HG02970 (cell line): ENCODE measurements around the gene APOA4.

ENCODE experiments used
- ATAC-seq: cut with Tn5 transposase; IDR thresholded peaks from one replicate; pipeline ENCODE4 v1.9.1; 2021; ENCODE audit warnings: mild to moderate bottlenecking, moderate library complexity, moderate number of reproducible peaks; ENCODE audit not compliant: unreplicated experiment, low FRiP score

APOA4 gene

GRCh38 chr11:116831790-116832349 is 8.8 kb upstream of the APOA4 start:
- ATAC-seq = no peak

DNA sequence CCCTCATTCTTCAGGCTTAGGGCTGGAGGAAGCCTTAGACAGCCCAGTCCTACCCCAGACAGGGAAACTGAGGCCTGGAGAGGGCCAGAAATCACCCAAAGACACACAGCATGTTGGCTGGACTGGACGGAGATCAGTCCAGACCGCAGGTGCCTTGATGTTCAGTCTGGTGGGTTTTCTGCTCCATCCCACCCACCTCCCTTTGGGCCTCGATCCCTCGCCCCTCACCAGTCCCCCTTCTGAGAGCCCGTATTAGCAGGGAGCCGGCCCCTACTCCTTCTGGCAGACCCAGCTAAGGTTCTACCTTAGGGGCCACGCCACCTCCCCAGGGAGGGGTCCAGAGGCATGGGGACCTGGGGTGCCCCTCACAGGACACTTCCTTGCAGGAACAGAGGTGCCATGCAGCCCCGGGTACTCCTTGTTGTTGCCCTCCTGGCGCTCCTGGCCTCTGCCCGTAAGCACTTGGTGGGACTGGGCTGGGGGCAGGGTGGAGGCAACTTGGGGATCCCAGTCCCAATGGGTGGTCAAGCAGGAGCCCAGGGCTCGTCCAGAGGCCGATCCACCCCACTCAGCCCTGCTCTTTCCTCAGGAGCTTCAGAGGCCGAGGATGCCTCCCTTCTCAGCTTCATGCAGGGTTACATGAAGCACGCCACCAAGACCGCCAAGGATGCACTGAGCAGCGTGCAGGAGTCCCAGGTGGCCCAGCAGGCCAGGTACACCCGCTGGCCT is 7.2 kb upstream of the APOA4 start:
- ATAC-seq = no peak

GRCh38 chr11:116829525-116830183 is 6.5 kb upstream of the APOA4 start, which contains the start of gene APOC3:
Gene APOC3 (plus strand): TSS chr11:116829907. CDS start chr11:116830583, 676 bp downstream.
- ATAC-seq = no peak

DNA sequence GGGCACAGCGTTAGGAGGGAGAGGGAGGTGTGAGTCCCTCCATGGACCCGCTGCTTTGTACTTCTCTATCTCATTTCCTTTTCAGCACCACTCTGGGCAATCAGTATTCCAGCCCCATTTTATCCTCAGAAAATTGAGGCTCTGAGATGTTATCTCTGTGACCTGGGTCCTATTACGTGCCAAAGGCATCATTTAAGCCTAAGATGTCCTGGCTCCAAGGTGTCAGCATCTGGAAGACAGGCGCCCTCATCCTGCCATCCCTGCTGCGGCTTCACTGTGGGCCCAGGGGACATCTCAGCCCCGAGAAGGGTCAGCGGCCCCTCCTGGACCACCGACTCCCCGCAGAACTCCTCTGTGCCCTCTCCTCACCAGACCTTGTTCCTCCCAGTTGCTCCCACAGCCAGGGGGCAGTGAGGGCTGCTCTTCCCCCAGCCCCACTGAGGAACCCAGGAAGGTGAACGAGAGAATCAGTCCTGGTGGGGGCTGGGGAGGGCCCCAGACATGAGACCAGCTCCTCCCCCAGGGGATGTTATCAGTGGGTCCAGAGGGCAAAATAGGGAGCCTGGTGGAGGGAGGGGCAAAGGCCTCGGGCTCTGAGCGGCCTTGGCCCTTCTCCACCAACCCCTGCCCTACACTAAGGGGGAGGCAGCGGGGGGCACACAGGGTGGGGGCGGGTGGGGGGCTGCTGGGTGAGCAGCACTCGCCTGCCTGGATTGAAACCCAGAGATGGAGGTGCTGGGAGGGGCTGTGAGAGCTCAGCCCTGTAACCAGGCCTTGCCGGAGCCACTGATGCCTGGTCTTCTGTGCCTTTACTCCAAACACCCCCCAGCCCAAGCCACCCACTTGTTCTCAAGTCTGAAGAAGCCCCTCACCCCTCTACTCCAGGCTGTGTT is 5.8 kb upstream of the APOA4 start:
- ATAC-seq = no peak

DNA sequence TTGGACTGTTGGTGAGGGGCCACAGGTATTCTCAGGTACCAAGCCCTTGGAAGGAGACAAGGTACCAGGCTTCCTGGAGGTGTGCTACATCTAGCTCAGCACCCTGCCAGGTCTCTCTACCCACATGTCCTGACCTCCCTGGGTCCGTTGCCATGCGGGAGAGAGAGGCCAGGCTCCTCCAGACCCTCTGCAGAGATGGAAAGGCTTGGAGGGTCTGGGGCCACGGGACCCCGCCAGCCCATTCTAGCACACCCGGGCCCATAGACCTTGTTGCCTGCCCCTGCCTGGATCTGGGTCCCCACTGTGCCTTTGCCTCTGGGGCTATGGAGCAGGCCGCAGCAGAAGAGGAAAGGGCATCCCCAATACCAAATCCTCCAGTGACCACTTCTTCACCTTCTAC is 4.4 kb upstream of the APOA4 start:
- no peak for ATAC-seq

DNA sequence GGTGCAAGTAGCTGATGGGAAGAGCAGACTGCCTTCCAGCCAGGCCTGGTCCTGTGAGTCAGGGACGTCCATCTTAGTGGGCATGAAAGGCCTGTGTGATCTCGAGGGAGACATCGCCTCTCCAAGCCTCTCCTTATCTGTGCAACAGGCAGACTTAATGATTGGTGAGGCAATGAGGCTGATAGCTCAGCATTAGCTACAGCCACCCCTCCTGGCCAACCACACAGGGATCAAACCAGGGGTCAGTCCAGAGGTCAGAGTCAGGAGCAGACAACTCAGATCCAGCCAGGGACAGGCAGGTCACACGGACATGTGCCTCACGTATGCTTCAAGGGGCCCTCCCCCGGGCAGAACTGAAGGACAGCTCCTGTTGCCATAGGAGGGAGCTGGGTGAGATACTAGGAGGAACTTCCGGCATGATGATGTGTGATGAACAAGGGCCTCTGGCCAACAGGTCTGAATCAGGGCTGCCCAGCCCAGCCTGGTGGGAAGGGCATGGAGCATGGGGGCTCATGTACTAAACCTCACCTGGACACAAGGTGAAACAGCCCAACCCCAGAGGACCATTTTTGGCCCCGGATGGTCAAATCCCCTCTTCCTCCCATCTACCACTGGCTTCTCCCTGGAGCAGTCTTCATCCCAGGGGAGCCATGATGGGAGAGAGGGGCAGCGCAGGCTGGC is 3.8 kb upstream of the APOA4 start:
- ATAC-seq = no peak

DNA sequence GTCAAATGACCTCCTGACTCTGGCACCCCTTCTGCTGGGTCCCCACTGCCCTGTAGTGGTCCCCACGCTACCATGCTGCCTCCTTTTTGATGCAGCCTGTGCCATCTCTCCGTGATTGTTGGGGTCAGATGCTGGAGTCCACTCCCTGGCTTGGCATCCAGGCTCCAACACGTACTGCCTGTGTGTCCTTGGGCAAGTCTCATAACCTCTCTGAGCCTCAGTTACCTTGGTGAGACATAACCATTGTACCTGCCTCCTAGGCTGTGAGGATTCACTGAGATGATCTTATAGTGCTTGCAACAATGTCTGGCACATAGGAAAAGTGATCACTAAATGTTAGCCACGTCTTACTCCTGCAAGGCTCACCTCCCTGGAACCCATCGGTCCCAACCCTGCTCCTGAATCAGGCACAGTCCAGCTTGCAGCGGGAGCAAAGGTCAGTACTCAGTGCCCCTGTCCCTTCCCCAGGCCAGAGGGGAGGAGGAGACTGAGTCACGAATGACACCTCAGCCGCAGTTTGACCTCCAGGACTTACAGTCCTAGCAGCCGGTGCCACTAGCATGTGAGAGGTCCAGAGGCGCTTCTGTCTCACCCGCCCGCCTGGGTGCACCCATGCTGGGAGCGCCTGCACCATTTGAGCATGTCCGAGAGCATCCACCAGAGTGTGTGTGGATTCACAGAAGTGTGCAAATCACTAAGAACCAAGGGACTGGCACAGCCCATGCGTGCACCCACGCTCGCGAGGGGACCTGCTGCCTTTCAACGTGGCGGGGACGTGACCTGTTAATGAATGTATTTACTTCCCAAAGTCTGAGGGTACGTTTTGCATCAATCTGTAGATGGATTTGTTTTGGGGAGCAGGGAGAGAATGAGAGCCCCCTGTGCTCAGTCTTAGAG is 3.0 kb upstream of the APOA4 start:
- no peak for ATAC-seq

DNA sequence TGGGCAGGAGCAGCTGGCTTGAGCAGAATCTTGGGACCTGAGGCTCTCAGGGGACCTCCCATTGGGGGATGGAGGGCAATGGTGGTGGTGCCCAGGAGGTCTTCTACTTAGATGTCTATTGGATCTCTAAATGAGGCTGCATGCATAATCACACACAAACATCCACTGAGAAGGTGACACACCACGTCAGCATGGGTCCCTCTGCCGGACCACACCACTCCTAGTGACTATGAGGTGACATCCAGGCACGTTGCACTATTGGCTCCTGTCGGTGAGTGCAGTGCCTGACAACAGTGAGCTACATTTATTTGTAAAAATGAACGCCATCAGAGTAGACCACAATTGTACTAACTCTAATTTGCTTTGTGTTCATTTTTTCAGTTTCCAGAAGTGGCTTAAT is 2.3 kb upstream of the APOA4 start:
- no peak for ATAC-seq

- no peak for ATAC-seq
These were observed 529 bp downstream of the APOA4 start for GRCh38 chr11:116822575-116822974.

- ATAC-seq = no peak
These were observed 1.8 kb downstream of the APOA4 start for GRCh38 chr11:116821050-116821918.

DNA sequence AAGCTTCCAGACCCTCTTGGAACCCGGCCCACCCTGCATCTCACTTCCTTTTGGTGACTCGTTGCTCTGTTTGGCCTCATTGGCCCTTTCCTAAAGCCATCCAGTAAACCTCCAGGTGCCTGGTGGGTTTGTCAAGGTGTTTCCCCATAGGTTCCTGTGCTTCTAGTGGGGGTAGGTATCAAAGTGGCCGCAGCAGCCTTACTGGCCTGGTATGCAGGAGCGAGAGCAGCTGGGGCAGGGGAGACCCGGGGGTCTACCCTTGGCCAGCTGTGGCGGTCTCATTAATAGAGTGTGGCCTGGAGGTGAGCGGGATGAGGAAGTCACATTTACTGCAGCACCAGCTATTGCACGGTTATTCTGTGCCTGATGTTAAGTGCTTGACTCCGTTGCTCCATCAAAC is 4.1 kb downstream of the APOA4 start:
- ATAC-seq = no peak

DNA sequence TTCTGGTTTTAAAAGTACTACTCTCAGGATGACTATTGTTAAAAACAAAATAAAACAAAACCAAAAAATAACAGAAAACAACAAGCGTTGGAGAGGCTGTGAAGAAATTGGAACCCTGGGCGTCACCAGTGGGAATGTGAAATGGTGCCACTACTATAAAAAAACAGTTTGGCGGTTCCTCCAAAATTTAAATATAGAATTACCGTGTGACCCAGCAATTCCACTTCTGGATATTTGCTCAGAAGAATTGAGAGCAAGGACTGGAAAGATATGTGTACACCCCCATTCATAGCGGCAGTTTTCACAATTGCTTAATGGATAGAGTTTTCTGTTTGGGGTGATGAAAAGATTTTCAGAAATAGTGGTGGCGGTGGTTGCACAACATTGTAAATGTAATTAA is 8.6 kb downstream of the APOA4 start:
- no peak for ATAC-seq

GRCh38 chr11:116813781-116814471 is 9.2 kb downstream of the APOA4 start:
- ATAC-seq = no peak

DNA sequence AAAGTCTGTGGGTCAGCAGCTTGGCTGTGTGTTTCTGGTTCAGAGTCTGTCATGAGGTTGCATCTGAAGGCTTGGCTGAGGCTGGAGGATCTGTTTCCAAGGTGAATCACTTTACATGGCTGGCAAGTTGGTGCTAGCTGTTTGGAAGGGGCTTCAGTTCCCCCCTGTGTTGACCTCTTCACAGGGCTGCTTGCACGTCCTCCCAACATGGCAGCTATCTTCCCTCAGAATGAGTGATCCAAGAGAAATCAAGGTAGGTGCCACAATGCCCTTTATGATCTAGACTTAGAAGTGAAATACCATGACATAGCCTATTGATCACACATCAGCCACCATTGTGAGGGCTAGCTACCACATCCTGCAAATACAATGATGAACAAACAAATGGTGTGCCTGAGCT is 9.9 kb downstream of the APOA4 start:
- no peak for ATAC-seq

GRCh38 chr11:116812109-116812508 is 11.0 kb downstream of the APOA4 start:
- no peak for ATAC-seq

GRCh38 chr11:116811194-116811593 is 11.9 kb downstream of the APOA4 start:
- no peak for ATAC-seq

DNA sequence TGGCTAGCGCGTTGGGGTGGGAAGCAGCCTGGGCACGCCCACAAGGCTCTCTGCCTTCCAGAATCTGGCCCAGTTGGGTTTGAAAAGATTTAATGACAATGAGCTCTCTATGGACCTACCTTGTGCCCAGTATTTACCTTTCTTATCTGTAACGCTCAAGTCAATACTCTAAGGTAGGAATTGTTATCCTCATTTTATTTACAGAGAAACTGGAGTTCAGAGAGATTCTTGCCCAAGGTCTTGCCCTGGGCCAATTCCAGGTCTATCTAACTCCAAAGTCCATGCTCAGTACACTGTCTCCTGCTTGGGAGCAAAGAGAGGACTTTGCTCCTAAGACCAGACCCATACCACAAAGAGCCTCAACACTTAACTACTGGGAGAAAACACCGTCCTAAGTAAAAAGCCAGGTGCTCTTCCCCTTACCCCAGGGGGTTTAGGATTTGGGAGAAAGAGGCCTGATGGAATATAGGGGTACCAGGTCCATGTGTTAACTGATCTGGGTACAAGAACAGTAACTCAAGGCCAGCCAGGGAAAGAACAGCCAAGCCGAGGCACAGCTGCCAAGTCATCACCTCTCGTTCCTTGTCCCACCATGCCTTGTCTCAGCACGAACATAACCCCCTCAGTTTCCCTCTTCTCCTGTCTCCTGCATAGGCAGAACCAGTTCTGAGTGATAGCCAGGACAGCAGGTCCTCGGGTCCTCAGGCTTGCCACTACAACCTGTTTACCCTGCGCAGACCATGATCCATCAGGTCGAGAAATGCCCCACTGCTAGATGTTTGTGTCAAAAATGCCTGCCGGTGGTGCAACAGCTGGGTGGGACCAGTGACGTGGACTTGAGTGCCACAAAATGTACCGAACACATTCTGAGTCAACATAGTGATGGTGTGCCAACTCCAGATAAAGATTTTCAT is 14.6 kb downstream of the APOA4 start:
- ATAC-seq = no peak
